ENCODE results near the gene UQCRQ.

GRCh38 chr5:132871459-132872284 lies 5.2 kb downstream of the UQCRQ start:
- TF ChIP-seq TFE3 (CRISPR knock-in tag; IDR thresholded peaks at IDR 0.05) (no peak), ZNF354B (CRISPR knock-in tag; IDR thresholded peaks at IDR 0.05) (no peak), REST (IDR thresholded peaks at IDR 0.05; ENCODE audit: borderline replicate concordance in 1 of 2, low read depth in 1 of 2, low read length in 2 of 2) (no peak), MAZ (IDR thresholded peaks at IDR 0.05; ENCODE audit: borderline replicate concordance, low read depth, low read length) (no peak), MAZ (CRISPR knock-in tag; IDR thresholded peaks at IDR 0.05; ENCODE audit: low read depth) (no peak), CTCF (CRISPR knock-in tag; IDR thresholded peaks at IDR 0.05) (no peak), FOSL2 (CRISPR knock-in tag; IDR thresholded peaks at IDR 0.05) (no peak), ZBTB43 (CRISPR knock-in tag; conservative IDR thresholded peaks at IDR 0.05) (no peak), TRAFD1 (CRISPR knock-in tag; IDR thresholded peaks at IDR 0.05; ENCODE audit: borderline replicate concordance) (no peak), SMC3 (IDR thresholded peaks at IDR 0.05; ENCODE audit: low read length) (no peak), JUN (CRISPR knock-in tag; IDR thresholded peaks at IDR 0.05) (no peak)
